Right cardiac atrium (tissue), 5 donors: ENCODE measurements around the gene JUNB. TPM values are rescaled to one million over a fixed set of nuclear protein-coding genes. Genes with fewer than 3 reads are reported as not detected.
"Not testable (repeated sequence)": the region's sequence is repeated elsewhere in the genome, so short reads cannot be mapped to it uniquely, and the experiment has no call there.

Experiments used
- ATAC-seq, 2 donors: fragments of 200-7000 bp; cut with Tn5 transposase; one replicate each; pipeline versions ENCODE4 v1.8.0 to v1.9.1; 2020; ENCODE audit warnings: moderate library complexity in 2 of 2, mild to moderate bottlenecking in 1 of 2
- DNase-seq, 3 donors: peaks; one replicate each; pipeline ENCODE4 v3.0.0-alpha.2; 2020
- H3K27ac ChIP-seq: one replicate; pipeline ENCODE4 v1.5.1; 2013; ENCODE audit warnings: mild to moderate bottlenecking, low read length, control low read depth, moderate library complexity
- H3K27me3 ChIP-seq: one replicate; pipeline ENCODE4 v1.6.1; 2013; ENCODE audit not compliant: control insufficient read depth, insufficient read depth
- H3K4me1 ChIP-seq: one replicate; pipeline ENCODE4 v1.6.1; 2013; ENCODE audit warnings: low read length; ENCODE audit not compliant: control insufficient read depth, insufficient read depth
- H3K4me3 ChIP-seq: one replicate; pipeline ENCODE4 v1.5.1; 2013; ENCODE audit warnings: low read length, control low read depth
- H3K9me3 ChIP-seq: one replicate; pipeline ENCODE4 v1.6.1; 2013; ENCODE audit warnings: low read length; ENCODE audit not compliant: control insufficient read depth
- WGBS: extraction: QIAGEN DNeasy Blood & Tissue Kit; methylation state at CpG from one replicate; pipeline ENCODE4 v1.1.7; 2013; 5-methylcytosine and 5-hydroxymethylcytosine counted together
- intact Hi-C, 4 donors: fragments of 100-400 bp; cut with DNase I; formaldehyde crosslinking; loops; one replicate each; pipeline versions ENCODE4 v1.11.0 to v1.14.0; 2022 to 2023
- polyA plus RNA-seq: library from polyadenylated mRNA; stranded (reverse); fragments of 200-250 nt; gene quantifications from one replicate; pipeline ENCODE4 v1.2.3, GENCODE V29; 2013
- total RNA-seq, 4 donors: library from RNA; stranded (reverse); fragmentation: NEBNext Ultra II Directional; extraction: Animal tissue kit (Norgen Biotek cat#: 25700); gene quantifications; one replicate each; pipeline ENCODE4 v1.2.1, GENCODE V29; 2021
- donor health status: healthy with polysubstance abuse.
- donor health status: DM: no; HTN: yes; CAD: no.
- donor health status: DM: no; HTN: no; CAD: no.
- donor health status: DM: no; HTN: yes; CAD: no; lungs with severe emphysema.
- donor health status: DM: yes; HTN: yes; CAD: no.

The JUNB gene
- total and polyA plus RNA-seq, 5 donors = 29.9 to 209 (median 52.5) TPM

GRCh38 chr19:12817810-12818209 lies 26.5 kb downstream of the JUNB start:
- H3K4me3 ChIP-seq, ATAC-seq, H3K27ac ChIP-seq, intact Hi-C loops, H3K27me3 ChIP-seq, H3K4me1 ChIP-seq, H3K9me3 ChIP-seq: not testable (repeated sequence)
- DNase-seq = peak in 1 of 3 donors; percentile 25
- 94% methylated on average over 11 of the region's 11 CpGs for WGBS

- no peak for DNase-seq
- WGBS = 80% methylated on average over 2 of the region's 2 CpGs
- Histone ChIP-seq H3K27me3 (no peaks in the 10 kb centered on the region), H3K27ac (no peak overlapping the region), H3K4me1 (no peaks in the 10 kb centered on the region), H3K9me3 (no peaks in the 10 kb centered on the region), H3K4me3 (no peak overlapping the region)
- intact Hi-C loops = no loop called here
- no peak for ATAC-seq
Measured at GRCh38 chr19:12821761-12822160, 30.5 kb downstream of the JUNB start.

GRCh38 chr19:12825254-12826131 lies 34.2 kb downstream of the JUNB start:
- intact Hi-C loops = no loop called here
- no peak for DNase-seq
- no peaks in the 10 kb centered on the region for H3K27me3 ChIP-seq
- no peak overlapping the region for H3K4me3 ChIP-seq
- H3K9me3 ChIP-seq = no peaks in the 10 kb centered on the region
- 4% methylated on average over 46 of the region's 46 CpGs for WGBS
- no peak overlapping the region for H3K27ac ChIP-seq
- no peaks in the 10 kb centered on the region for H3K4me1 ChIP-seq
- ATAC-seq = peak in 1 of 2 donors; percentile 25

- ATAC-seq = no peak
- WGBS = 5% methylated on average over 23 of the region's 23 CpGs
- Histone ChIP-seq H3K4me3 (no peak overlapping the region), H3K9me3 (no peaks in the 10 kb centered on the region), H3K4me1 (no peaks in the 10 kb centered on the region), H3K27me3 (no peaks in the 10 kb centered on the region), H3K27ac (no peak overlapping the region)
- intact Hi-C loops = no loop called here
- peak in 1 of 3 donors; percentile 61 for DNase-seq
Measured at GRCh38 chr19:12828494-12828893, 37.2 kb downstream of the JUNB start.

GRCh38 chr19:12833418-12833737 lies 42.1 kb downstream of the JUNB start:
- ATAC-seq = no peak
- Histone ChIP-seq H3K27ac (no peak overlapping the region), H3K4me3 (peak overlapping the region; percentile 57), H3K27me3 (no peaks in the 10 kb centered on the region), H3K4me1 (peaks cover 2% of the 10 kb centered on the region), H3K9me3 (no peaks in the 10 kb centered on the region)
- DNase-seq = no peak
- intact Hi-C loops = no loop called here
- WGBS = 0% methylated on average over 5 of the region's 5 CpGs

- peak; percentile 27 to 74 (median 53) for DNase-seq
- WGBS = 1% methylated on average over 72 of the region's 87 CpGs
- H3K27ac ChIP-seq = no peak overlapping the region
- peak overlapping the region; percentile 57 for H3K4me3 ChIP-seq
- no peaks in the 10 kb centered on the region for H3K27me3 ChIP-seq
- intact Hi-C loops = no loop called here
- no peaks in the 10 kb centered on the region for H3K9me3 ChIP-seq
- ATAC-seq = peak; percentile 10 to 34
- peaks cover 2% of the 10 kb centered on the region for H3K4me1 ChIP-seq
Measured at GRCh38 chr19:12833738-12834565, 42.7 kb downstream of the JUNB start.

GRCh38 chr19:12834566-12834943 lies 43.3 kb downstream of the JUNB start, which contains the start of gene RTBDN:
TSS of gene RTBDN (minus strand) at chr19:12834579. CDS start at chr19:12829979, 4,600 bp downstream.
- DNase-seq (no peak), ATAC-seq (no peak)
- Histone ChIP-seq H3K27ac (no peak within 1 kb of the TSS), H3K4me3 (peak within 1 kb of the TSS; percentile 57), H3K9me3 (no peaks in the 10 kb centered on the region), H3K27me3 (no peaks in the 10 kb centered on the region), H3K4me1 (peaks cover 2% of the 10 kb centered on the region)
- WGBS = 6% methylated on average over 20 of the region's 20 CpGs
- intact Hi-C loops = no loop called here

- peak; percentile 31 to 70 (median 62) for DNase-seq
- no peaks in the 10 kb centered on the region for H3K9me3 ChIP-seq
- H3K4me1 ChIP-seq = peaks cover 2% of the 10 kb centered on the region
- H3K4me3 ChIP-seq = no peak overlapping the region
- no peak overlapping the region for H3K27ac ChIP-seq
- 7% methylated on average over 39 of the region's 39 CpGs for WGBS
- no peaks in the 10 kb centered on the region for H3K27me3 ChIP-seq
- intact Hi-C loops = no loop called here
- no peak for ATAC-seq
Measured at GRCh38 chr19:12834976-12835757, 43.9 kb downstream of the JUNB start.

- no peaks in the 10 kb centered on the region for H3K9me3 ChIP-seq
- peaks cover 2% of the 10 kb centered on the region for H3K4me1 ChIP-seq
- no peak for DNase-seq
- 7% methylated on average over 6 of the region's 6 CpGs for WGBS
- no peaks in the 10 kb centered on the region for H3K27me3 ChIP-seq
- no peak overlapping the region for H3K4me3 ChIP-seq
- no peak overlapping the region for H3K27ac ChIP-seq
- intact Hi-C loops = no loop called here
- ATAC-seq = no peak
Measured at GRCh38 chr19:12836529-12836863, 45.2 kb downstream of the JUNB start.

- WGBS = 84% methylated on average over 4 of the region's 4 CpGs
Measured at GRCh38 chr19:12837225-12837624, 45.9 kb downstream of the JUNB start.

More at GRCh38 chr19:12837225-12837624, 45.9 kb downstream of the JUNB start:
- H3K4me1 ChIP-seq = peaks cover 2% of the 10 kb centered on the region
- H3K27me3 ChIP-seq = no peaks in the 10 kb centered on the region
- no peak overlapping the region for H3K4me3 ChIP-seq
- DNase-seq (no peak), ATAC-seq (no peak)
- no peak overlapping the region for H3K27ac ChIP-seq
- H3K9me3 ChIP-seq = no peaks in the 10 kb centered on the region
- intact Hi-C loops = no loop called here
